Fibroblast of lung (primary cell): ENCODE results near the gene HMGXB4. TPM values are rescaled to one million over a fixed set of nuclear protein-coding genes. Genes with fewer than 3 reads are reported as not detected.

Experiments used
- DNase-seq, 2 donors: peaks; one replicate each; pipeline versions ENCODE4 v3.0.0 to v3.0.0-alpha.2; 2010; ENCODE audit warnings: low read depth in 2 of 2
- H2AFZ ChIP-seq: 2 replicates; pipeline ENCODE4 v1.5.1; 2012; ENCODE audit warnings: low read length, control low read depth, inconsistent platforms
- H3K27ac ChIP-seq: 2 replicates; pipeline ENCODE4 v1.5.1; 2011; ENCODE audit warnings: low read length, control low read depth; ENCODE audit not compliant: insufficient read depth
- H3K27me3 ChIP-seq: 2 replicates; pipeline ENCODE4 v1.5.1; 2011; ENCODE audit warnings: mild to moderate bottlenecking, low read length; ENCODE audit not compliant: control insufficient read depth, insufficient read depth
- H3K36me3 ChIP-seq: 2 replicates; pipeline ENCODE4 v1.5.1; 2011; ENCODE audit warnings: low read length; ENCODE audit not compliant: control insufficient read depth, insufficient read depth
- H3K4me1 ChIP-seq: 2 replicates; pipeline ENCODE4 v1.5.1; 2011; ENCODE audit warnings: low read length; ENCODE audit not compliant: control insufficient read depth, insufficient read depth; ENCODE audit errors: extremely low read depth
- H3K4me2 ChIP-seq: 2 replicates; pipeline ENCODE4 v1.5.1; 2011; ENCODE audit warnings: low read length, control low read depth; ENCODE audit not compliant: insufficient read depth; ENCODE audit errors: extremely low read depth
- H3K4me3 ChIP-seq, 4 experiments: fragments of 200-600 bp in 1 of 4; sonication (generic) in 1 of 4; replicated peaks in 1 of 4; 2 replicates each; pipeline ENCODE4 v1.5.1; 2011 to 2016; ENCODE audit warnings: low read length in 4 of 4, low read depth in 3 of 4, mild to moderate bottlenecking in 3 of 4, control low read depth in 2 of 4, inconsistent platforms in 1 of 4, mixed read lengths in 1 of 4; ENCODE audit not compliant: insufficient read depth in 1 of 4; ENCODE audit errors: control extremely low read depth in 1 of 4
- H3K79me2 ChIP-seq: 2 replicates; pipeline ENCODE4 v1.5.1; 2012; ENCODE audit warnings: mild to moderate bottlenecking, low read length, inconsistent platforms; ENCODE audit not compliant: control insufficient read depth, insufficient read depth
- H3K9ac ChIP-seq: 2 replicates; pipeline ENCODE4 v1.5.1; 2011; ENCODE audit warnings: mild to moderate bottlenecking, low read length, control low read depth; ENCODE audit not compliant: insufficient read depth
- H3K9me3 ChIP-seq: 2 replicates; pipeline ENCODE4 v1.5.1; 2012; ENCODE audit warnings: low read depth, low read length; ENCODE audit not compliant: control insufficient read depth, insufficient read depth
- H4K20me1 ChIP-seq: 2 replicates; pipeline ENCODE4 v1.5.1; 2011; ENCODE audit warnings: low read length; ENCODE audit not compliant: control insufficient read depth, insufficient read depth; ENCODE audit errors: extremely low read depth
- EZH2 ChIP-seq: IDR thresholded peaks from 2 replicates; pipeline ENCODE4 v1.5.1; 2012; ENCODE audit warnings: low read length, control low read depth, mild to moderate bottlenecking; ENCODE audit errors: missing control alignments
- polyA plus RNA-seq, 2 donors: library from polyadenylated mRNA; depleted of rRNA in 1 of 2; stranded (reverse) in 1 of 2; unstranded in 1 of 2; fragments of >200 nt; gene quantifications; 2 replicates each; pipeline ENCODE4 v1.2.1, GENCODE V29; 2011 to 2012; ENCODE audit warnings: missing spikeins in 1 of 2
- total RNA-seq: library from RNA; depleted of rRNA; stranded (reverse); fragments of >200 nt; gene quantifications from 2 replicates; pipeline ENCODE4 v1.2.1, GENCODE V29; 2014
- TF ChIP-seq, protein P1 (sequence below), 2 donors: IDR thresholded peaks in 1 of 2; conservative IDR thresholded peaks in 1 of 2; 1 replicate in 1 of 2; 2 replicates in 1 of 2; pipeline ENCODE4 v1.5.1; 2011 to 2012; ENCODE audit warnings: low read length in 2 of 2, control low read depth in 1 of 2, inconsistent platforms in 1 of 2, low read depth in 1 of 2, mild to moderate bottlenecking in 1 of 2

The HMGXB4 gene
- total and polyA plus RNA-seq, 2 donors (not counting 1 experiment from before 2014, with no cell fraction given): 17.3 to 31.2 TPM

DNA sequence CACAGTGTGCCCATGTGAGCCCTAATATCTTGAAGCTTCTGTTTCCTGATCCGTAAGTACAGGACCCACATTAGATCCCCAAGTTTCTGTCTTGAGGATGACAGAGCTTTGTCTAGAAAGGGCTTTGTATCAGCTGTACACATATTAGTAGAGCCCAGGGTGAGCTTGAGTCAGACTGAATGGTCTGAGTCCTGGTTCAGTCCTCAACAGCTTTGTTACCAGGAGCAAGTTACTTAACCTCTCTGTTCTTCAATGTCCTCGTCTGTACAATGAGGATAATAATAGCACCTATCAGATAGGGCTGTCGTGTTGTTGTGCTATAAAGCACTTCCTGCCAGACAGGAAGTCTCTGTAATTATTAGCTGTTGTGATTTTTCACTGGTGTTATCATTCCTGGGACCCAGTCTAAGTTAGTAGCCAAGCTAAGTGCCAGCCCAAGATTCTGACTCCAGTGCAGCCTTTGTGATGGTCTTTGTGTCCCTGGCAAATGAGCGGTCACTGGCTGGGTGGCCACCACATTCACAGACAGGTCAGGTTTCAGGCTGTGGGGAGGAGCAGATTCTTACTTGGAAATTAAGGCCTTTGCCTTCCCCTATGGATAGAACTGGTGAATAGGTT lies 49.2 kb downstream of the HMGXB4 start:
- H3K4me2 ChIP-seq: no peak overlapping the region
- H2AFZ ChIP-seq: no peak overlapping the region
- DNase-seq: no peak
- H3K79me2 ChIP-seq: peaks cover 13% of the 10 kb centered on the region
- H4K20me1 ChIP-seq: no peaks in the 10 kb centered on the region
- no peak overlapping the region for H3K4me3 ChIP-seq
- H3K27me3 ChIP-seq: no peaks in the 10 kb centered on the region
- no peaks in the 10 kb centered on the region for H3K4me1 ChIP-seq
- TF ChIP-seq, protein P1, sequence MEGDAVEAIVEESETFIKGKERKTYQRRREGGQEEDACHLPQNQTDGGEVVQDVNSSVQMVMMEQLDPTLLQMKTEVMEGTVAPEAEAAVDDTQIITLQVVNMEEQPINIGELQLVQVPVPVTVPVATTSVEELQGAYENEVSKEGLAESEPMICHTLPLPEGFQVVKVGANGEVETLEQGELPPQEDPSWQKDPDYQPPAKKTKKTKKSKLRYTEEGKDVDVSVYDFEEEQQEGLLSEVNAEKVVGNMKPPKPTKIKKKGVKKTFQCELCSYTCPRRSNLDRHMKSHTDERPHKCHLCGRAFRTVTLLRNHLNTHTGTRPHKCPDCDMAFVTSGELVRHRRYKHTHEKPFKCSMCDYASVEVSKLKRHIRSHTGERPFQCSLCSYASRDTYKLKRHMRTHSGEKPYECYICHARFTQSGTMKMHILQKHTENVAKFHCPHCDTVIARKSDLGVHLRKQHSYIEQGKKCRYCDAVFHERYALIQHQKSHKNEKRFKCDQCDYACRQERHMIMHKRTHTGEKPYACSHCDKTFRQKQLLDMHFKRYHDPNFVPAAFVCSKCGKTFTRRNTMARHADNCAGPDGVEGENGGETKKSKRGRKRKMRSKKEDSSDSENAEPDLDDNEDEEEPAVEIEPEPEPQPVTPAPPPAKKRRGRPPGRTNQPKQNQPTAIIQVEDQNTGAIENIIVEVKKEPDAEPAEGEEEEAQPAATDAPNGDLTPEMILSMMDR (conservative IDR thresholded peaks at IDR 0.05 in 1 of 2, IDR thresholded peaks at IDR 0.05 in 1 of 2; ENCODE audit: low read depth in 1 of 2, low read length in 2 of 2): no peak
- no peak for TF ChIP-seq EZH2
- no peaks in the 10 kb centered on the region for H3K9me3 ChIP-seq
- peaks cover 2% of the 10 kb centered on the region for H3K36me3 ChIP-seq
- no peak overlapping the region for H3K9ac ChIP-seq
- no peak overlapping the region for H3K27ac ChIP-seq

DNA sequence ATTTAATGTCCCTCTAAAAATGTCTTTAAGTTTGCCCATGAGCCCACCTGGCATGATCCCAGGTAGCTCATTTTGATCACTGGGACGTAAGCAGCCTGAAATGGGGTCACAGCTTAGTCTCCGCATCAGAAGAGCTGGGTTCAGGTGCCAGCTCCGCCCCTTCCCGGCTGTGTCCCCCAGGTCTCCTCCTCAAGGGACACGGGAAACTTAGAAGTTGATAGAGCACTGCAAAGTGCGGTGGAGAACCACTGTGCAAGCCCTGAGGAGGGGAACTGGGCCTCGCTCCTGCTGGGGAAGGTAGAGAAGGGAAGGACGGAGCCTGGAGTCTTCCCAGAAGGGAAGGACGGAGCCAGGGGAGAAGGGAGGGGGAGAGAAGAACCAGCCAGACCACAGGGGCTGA lies 50.1 kb downstream of the HMGXB4 start:
- Histone ChIP-seq H3K9me3 (no peaks in the 10 kb centered on the region), H3K27me3 (no peaks in the 10 kb centered on the region), H3K27ac (no peak overlapping the region), H3K4me3 (no peak overlapping the region), H3K4me2 (no peak overlapping the region), H3K9ac (no peak overlapping the region), H3K4me1 (peaks cover 3% of the 10 kb centered on the region), H2AFZ (no peak overlapping the region), H4K20me1 (no peaks in the 10 kb centered on the region), H3K36me3 (peaks cover 2% of the 10 kb centered on the region), H3K79me2 (peaks cover 11% of the 10 kb centered on the region)
- TF ChIP-seq EZH2: no peak
- TF ChIP-seq, protein P1 (conservative IDR thresholded peaks at IDR 0.05 in 1 of 2, IDR thresholded peaks at IDR 0.05 in 1 of 2; ENCODE audit: low read depth in 1 of 2, low read length in 2 of 2): no peak
- no peak for DNase-seq

DNA sequence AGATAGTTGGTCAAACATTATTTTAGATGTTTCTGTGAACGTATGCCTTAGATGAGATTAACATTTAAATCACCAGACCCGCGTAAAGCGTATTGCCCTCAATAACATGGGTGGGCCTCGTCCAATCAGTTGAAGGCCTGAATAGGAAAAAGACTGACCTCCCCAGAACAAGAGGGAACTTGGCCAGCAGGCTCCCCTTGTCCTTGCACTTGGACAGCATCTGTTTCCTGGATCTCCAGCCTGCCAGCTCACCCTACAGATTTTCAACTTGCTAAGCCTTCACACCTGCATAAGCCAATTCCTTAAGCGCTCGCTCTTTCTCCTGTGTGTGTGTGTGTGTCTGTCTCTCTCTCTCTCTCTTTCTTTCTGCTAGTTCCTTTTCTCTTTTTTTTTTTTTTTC lies 50.6 kb downstream of the HMGXB4 start:
- H3K36me3 ChIP-seq: peaks cover 2% of the 10 kb centered on the region
- peaks cover 11% of the 10 kb centered on the region for H3K79me2 ChIP-seq
- no peak overlapping the region for H3K4me3 ChIP-seq
- no peak overlapping the region for H2AFZ ChIP-seq
- H3K9ac ChIP-seq: no peak overlapping the region
- no peak overlapping the region for H3K27ac ChIP-seq
- no peak overlapping the region for H3K4me2 ChIP-seq
- H3K9me3 ChIP-seq: no peaks in the 10 kb centered on the region
- no peak for DNase-seq
- H3K27me3 ChIP-seq: no peaks in the 10 kb centered on the region
- H3K4me1 ChIP-seq: peaks cover 8% of the 10 kb centered on the region
- H4K20me1 ChIP-seq: no peaks in the 10 kb centered on the region
- TF ChIP-seq, protein P1 (conservative IDR thresholded peaks at IDR 0.05 in 1 of 2, IDR thresholded peaks at IDR 0.05 in 1 of 2; ENCODE audit: low read depth in 1 of 2, low read length in 2 of 2): no peak
- TF ChIP-seq EZH2: no peak
